HG02678 (cell line): ENCODE results near the gene CLEC2L.

Experiments
- ATAC-seq: cut with Tn5 transposase; IDR thresholded peaks from one replicate; pipeline ENCODE4 v1.9.1; 2021; ENCODE audit warnings: mild to moderate bottlenecking, moderate library complexity; ENCODE audit not compliant: unreplicated experiment

CLEC2L gene

DNA sequence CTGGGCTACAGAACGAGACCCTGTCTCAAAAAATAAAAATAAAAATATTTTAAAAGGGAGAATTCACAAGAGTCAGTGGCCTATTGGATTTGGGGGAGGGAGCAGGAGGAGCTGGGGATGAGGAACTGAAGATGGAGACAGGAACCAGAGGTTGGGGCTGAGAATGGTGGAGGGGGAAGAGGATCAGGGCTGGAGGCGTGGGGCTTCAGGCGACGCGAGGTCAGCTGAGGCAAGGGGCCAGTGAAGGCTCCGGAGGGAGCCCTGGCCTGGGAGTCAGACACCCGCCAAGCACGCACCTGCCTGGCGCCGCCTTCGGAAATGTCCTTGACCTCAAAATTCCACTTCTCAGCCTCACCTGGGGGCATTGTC is 671 bp upstream of the CLEC2L start:
- ATAC-seq: no peak

GRCh38 chr7:139523968-139524815 is 707 bp downstream of the CLEC2L start:
- ATAC-seq: no peak

- ATAC-seq: no peak
These were observed 1.8 kb downstream of the CLEC2L start for GRCh38 chr7:139525239-139525638.

DNA sequence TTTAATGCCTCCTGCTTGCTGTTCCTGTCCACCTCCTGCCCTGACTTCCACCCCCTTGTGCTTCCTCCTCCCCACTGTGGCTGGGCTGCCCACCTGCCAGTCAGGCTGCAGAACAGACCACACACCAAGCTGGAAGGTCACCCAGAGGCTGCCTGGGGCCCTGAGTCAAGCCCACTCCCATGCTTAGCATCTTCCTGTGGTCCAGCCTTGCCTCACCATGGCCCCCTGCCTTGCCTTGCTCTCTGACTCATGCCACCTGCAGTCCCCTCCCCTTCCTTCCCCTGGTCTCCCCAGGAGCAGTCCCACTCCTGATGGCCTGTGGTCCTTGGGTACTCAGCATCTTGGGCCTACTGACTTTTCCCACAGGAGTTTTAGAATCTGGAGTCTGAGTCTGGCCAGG is 2.3 kb downstream of the CLEC2L start:
- no peak for ATAC-seq

GRCh38 chr7:139526578-139527544 is 3.4 kb downstream of the CLEC2L start:
- no peak for ATAC-seq

DNA sequence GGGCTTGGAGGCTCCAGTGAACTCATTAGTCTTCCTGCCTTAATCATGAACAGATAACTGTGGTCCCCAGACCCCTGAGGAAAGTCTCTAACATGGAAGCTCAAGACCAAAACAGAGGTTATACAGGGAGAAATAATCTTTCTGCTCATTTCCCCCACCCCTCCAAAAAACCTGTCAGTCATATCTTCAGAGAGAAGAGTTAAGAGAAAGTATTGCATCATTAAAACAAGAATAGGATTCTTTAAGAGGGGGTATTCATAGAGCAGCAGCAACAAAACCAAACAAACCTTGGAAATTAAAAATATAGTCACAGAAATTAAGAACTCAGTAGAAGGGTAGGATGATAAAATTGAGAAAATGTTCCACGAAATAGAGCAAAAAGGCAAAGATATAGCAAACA is 7.6 kb downstream of the CLEC2L start:
- no peak for ATAC-seq

GRCh38 chr7:139532636-139533155 is 9.2 kb downstream of the CLEC2L start:
- ATAC-seq: no peak

DNA sequence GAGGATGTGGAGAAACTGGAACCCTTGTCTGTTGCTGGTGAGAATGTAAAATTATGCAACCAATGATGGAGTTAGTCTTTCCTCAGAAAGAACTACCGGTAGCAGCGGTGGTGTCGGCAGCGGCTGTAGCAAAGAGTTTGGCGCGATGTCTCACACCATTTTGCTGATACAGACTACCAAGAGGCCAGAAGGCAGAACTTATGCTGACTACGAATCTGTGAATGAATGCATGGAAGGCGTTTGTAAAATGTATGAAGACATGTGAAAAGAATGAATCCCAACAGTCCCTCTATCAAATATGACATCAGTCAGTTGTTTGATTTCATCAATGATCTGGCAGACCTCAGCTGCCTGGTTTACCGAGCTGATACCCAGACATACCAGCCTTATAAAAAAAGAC is 10.6 kb downstream of the CLEC2L start:
- no peak for ATAC-seq

- no peak for ATAC-seq
These were observed 11.6 kb downstream of the CLEC2L start for GRCh38 chr7:139534966-139535651.

- no peak for ATAC-seq
These were observed 12.7 kb downstream of the CLEC2L start for GRCh38 chr7:139536152-139536551.

DNA sequence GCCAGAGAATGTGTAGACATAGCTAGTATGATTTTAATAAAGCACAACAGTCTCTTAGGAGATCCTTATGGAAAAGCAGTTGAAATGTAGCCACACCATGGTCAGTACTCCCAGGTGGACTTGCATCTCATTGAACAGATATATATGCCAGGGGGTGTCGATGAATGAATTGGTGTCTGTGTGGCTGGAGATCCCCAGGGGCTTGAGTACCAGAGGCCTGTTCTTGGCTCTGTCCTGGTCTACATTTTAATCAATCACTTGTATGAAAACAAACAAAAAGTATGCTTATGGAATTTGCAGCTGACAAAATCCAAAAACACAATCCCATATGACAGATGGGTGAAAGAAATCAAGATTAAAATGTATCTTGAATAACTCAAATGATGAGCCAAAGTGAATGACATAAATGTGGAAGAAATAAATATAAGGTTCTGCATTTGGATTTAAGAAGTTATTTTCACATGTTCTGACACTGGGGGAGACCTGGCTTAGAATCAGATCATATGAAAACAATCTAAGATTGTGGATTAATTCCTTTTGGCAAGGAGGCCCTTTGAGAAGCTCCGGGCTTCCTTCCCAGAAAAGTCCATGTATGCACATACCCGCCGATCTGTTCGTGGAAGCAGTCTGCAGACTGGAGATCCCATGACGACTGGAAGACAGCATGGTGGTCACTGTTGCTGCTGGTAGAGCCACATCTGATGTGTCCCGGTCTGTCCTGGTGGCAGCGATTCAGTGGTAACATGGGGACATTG is 15.6 kb downstream of the CLEC2L start:
- ATAC-seq: no peak

DNA sequence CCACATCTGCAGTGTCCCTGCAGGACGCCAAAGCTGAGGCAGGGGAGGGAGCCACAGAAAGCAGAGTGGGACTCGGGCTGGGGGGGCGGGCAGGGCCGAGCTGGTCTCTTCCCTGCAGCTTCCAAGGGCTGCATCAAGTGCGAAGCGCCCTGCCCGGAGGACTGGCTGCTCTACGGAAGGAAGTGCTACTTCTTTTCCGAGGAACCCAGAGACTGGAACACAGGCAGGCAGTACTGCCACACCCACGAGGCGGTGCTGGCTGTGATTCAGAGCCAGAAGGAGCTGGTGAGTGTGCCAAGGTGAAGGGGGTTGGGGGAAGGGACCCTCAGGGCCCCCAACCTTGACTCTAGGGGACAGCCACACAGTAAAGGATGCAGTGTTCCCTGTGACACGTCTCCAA is 16.7 kb downstream of the CLEC2L start:
- ATAC-seq: no peak

DNA sequence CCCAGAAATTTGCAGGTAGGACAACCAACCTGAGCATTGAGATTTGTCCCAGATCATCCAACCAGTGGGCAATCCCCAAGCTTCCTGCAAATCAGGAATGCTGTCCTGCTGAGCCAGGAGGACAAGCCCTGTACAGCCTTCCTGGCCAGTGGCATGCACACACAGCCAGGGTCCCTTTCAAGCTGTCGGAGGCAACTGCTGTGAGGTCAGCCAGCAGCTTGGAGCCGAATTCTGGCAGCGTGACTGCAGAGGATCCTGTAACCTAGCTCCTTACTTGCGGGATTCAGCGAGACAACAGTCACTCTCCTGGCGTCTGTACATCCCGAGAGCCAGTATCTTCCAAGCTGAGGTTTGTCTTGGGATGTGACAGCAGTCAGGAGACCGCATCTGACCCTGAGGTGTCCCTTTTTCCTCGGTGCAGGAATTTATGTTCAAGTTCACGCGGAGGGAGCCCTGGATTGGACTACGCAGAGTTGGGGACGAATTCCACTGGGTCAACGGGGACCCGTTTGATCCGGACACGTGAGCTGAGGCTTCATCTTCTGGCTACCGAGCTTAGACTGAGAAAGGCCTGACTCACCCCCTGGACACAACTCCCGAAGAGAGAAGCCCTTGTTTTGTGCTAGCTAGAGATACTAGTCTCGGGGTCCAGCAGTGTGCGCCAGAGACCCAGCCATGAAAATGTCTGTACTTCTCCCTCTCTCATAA is 18.3 kb downstream of the CLEC2L start:
- ATAC-seq: no peak

DNA sequence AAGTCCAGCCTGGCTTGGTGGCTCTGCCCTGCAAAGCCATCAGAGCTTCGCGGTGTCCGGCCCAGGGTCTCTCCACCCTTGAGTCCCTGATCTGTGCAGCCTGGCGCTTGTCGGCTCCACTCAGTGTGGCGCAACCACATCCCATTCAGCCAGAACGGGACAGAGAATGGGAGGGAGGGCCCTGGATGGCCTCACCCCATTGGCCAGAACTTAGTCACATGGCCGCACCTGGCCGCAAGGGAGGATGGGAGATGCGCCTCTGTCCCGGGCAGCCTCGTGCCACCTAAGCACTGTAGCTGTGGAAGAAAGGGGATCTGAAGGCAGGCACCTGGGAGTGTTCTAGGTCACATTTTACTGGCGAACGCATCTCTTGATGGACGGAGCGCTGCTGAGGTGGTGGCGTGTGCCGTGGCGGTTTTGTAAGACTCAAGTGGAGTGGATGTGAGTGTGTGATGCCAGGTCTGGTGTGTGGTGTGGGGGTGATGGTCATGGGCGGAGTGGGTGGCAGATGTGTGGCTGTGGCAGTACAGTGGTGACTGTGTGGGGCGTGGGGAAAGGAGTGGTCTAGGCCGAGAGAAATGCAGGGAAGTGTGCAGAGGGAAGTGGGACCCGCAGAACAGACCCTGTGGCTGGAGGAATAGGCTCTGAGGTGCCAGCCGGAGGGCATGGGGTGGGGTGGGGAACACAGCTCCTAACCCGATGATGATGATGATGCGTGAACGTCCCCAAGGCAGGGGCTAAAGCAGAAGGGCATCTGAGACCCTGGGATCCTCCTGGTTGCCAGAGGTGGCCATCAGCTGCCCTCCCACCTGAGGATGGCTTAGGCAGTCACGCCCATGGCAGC is 19.0 kb downstream of the CLEC2L start:
- ATAC-seq: no peak

- no peak for ATAC-seq
These were observed 20.5 kb downstream of the CLEC2L start for GRCh38 chr7:139543801-139544603.

GRCh38 chr7:139544645-139545044 is 21.2 kb downstream of the CLEC2L start:
- ATAC-seq: no peak

DNA sequence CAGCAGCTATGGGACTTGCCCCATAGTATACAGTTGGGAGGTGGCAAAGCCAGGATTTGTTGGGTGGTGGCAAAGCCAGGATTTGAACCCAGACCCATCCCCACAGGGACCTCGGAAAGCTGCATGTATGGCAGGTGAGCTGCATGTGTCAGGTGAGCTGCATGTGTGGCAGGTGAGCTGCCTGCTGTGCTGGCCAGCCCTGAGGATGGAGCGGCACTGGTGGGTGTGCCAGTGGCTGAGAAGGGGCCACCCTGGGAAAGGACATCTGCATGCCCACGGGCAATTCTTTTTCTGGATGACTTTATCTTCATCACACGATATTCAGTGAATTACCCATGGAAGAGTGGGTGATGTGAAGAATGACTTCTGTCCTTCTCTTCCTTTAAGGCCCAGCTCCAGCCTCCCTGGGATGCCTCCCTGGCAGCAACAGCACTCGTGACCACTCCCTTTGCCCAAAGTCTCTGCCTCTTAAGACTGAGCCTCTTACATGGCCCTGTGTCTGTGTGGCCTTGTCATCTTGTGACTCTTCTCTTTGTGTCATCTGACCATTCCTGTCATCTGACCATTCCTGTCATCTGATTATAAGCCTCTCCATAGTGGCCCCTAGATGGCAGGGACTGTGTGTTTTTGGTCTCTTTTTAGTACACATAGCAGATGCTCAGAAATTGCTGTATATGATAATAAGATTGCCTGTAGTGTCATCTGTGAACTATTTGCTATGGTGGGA is 25.0 kb downstream of the CLEC2L start:
- ATAC-seq: no peak
